PFSK-1 (cell line): Measurements from ENCODE around the gene SPEF1.
A peak's percentile ranks its signal among the peaks of the same experiment; 100 is the strongest.

Experiments
- POLR2AphosphoS5 ChIP-seq: IDR thresholded peaks from 2 replicates; pipeline ENCODE4 v1.6.1; 2012; ENCODE audit warnings: low read depth, mild to moderate bottlenecking, control low read depth, low read length, moderate library complexity
- REST ChIP-seq, 2 experiments: IDR thresholded peaks; 2 replicates each; pipeline versions ENCODE4 v1.6.1 to v1.8.0; 2011 to 2012; ENCODE audit warnings: low read depth in 2 of 2, low read length in 2 of 2, control low read depth in 1 of 2, inconsistent platforms in 1 of 2, mild to moderate bottlenecking in 1 of 2, moderate library complexity in 1 of 2; ENCODE audit not compliant: insufficient read depth in 1 of 2
- SIN3A ChIP-seq: IDR thresholded peaks from 2 replicates; pipeline ENCODE4 v1.6.1; 2012; ENCODE audit warnings: mild to moderate bottlenecking, low read length, moderate library complexity, borderline replicate concordance; ENCODE audit not compliant: insufficient read depth
- TAF1 ChIP-seq: IDR thresholded peaks from 2 replicates; pipeline ENCODE4 v1.6.1; 2012; ENCODE audit warnings: low read length, control low read depth, borderline replicate concordance; ENCODE audit not compliant: insufficient read depth

GRCh38 chr20:3811467-3812258, 30.4 kb upstream of the SPEF1 start:
- TF ChIP-seq SIN3A (peak; percentile 72; the same call in 1 of the 2 replicates), POLR2AphosphoS5 (peak; percentile 69; the same call in 1 of the 2 replicates), REST (IDR thresholded peaks at IDR 0.05; ENCODE audit: insufficient read depth in 1 of 2, low read depth in 2 of 2, low read length in 2 of 2) (peak; percentile 37 to 66; a peak in 3 of 4 replicates), TAF1 (peak; percentile 48; the same call in 1 of the 2 replicates)
